Mammary epithelial cell (primary cell): Measurements from ENCODE around the gene EIF4A2.

Experiments used
- EZH2 ChIP-seq: IDR thresholded peaks from 2 replicates; pipeline ENCODE4 v1.6.1; 2012; ENCODE audit warnings: low read length, inconsistent platforms, borderline replicate concordance
- TF ChIP-seq, protein P1 (sequence below), 2 donors: IDR thresholded peaks in 1 of 2; conservative IDR thresholded peaks in 1 of 2; 2 replicates each; pipeline ENCODE4 v1.5.1; 2011 to 2012; ENCODE audit warnings: inconsistent platforms in 2 of 2, low read length in 2 of 2, mild to moderate bottlenecking in 2 of 2, control low read depth in 1 of 2, low read depth in 1 of 2; ENCODE audit not compliant: insufficient read depth in 1 of 2; ENCODE audit errors: extremely low read depth in 1 of 2

DNA sequence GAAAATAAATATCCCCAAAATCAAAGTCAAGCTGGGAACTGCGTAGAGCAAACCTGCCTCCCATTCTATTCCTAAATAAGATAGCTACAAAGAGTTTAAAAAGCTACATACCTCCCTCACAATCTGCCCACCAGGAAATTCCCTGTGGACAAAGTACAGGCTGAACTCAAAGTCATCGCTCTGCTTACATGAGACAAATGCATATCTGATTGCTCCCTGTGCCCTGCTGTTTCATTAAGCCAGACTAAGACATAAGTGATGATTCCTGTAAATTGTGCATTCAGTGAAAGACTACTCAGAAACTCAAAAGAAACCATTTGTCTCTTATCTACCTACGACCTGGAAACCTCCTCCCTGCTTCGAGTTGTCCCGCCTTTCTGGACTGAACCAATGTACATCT, 28.5 kb upstream of the EIF4A2 start:
- TF ChIP-seq, protein P1, sequence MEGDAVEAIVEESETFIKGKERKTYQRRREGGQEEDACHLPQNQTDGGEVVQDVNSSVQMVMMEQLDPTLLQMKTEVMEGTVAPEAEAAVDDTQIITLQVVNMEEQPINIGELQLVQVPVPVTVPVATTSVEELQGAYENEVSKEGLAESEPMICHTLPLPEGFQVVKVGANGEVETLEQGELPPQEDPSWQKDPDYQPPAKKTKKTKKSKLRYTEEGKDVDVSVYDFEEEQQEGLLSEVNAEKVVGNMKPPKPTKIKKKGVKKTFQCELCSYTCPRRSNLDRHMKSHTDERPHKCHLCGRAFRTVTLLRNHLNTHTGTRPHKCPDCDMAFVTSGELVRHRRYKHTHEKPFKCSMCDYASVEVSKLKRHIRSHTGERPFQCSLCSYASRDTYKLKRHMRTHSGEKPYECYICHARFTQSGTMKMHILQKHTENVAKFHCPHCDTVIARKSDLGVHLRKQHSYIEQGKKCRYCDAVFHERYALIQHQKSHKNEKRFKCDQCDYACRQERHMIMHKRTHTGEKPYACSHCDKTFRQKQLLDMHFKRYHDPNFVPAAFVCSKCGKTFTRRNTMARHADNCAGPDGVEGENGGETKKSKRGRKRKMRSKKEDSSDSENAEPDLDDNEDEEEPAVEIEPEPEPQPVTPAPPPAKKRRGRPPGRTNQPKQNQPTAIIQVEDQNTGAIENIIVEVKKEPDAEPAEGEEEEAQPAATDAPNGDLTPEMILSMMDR (conservative IDR thresholded peaks at IDR 0.05 in 1 of 2, IDR thresholded peaks at IDR 0.05 in 1 of 2; ENCODE audit: extremely low read depth in 1 of 2, insufficient read depth in 1 of 2, low read depth in 1 of 2, low read length in 2 of 2): no peak
- no peak for TF ChIP-seq EZH2
